OCI-LY1 (cell line): ENCODE results near the gene WNT9A.

ENCODE experiments used
- H2AFZ ChIP-seq: fragments of 200-600 bp; sonication (generic), shearing (Covaris generic); 2 replicates; pipeline ENCODE4 v1.6.0; 2014; ENCODE audit warnings: antibody characterized with exemption, mild to moderate bottlenecking, low read length
- H3F3A ChIP-seq: fragments of 200-600 bp; sonication (generic), shearing (Covaris generic); 2 replicates; pipeline ENCODE4 v1.6.0; 2014; ENCODE audit warnings: mild to moderate bottlenecking, antibody characterized with exemption, low read length, moderate library complexity; ENCODE audit not compliant: insufficient read depth
- H3K27ac ChIP-seq: fragments of 200-600 bp; sonication (generic); 2 replicates; pipeline ENCODE4 v1.5.1; 2014; ENCODE audit warnings: low read length, mixed run types, mild to moderate bottlenecking, low read depth; ENCODE audit not compliant: poor library complexity, severe bottlenecking
- H3K27me3 ChIP-seq: fragments of 200-600 bp; sonication (generic); 2 replicates; pipeline ENCODE4 v1.6.0; 2014; ENCODE audit warnings: antibody characterized with exemption, mild to moderate bottlenecking, low read length, moderate library complexity; ENCODE audit not compliant: insufficient read depth
- H3K36me3 ChIP-seq: fragments of 200-600 bp; sonication (generic); 2 replicates; pipeline ENCODE4 v1.6.1; 2014; ENCODE audit warnings: mild to moderate bottlenecking, antibody characterized with exemption, low read length, moderate library complexity, mixed read lengths; ENCODE audit not compliant: insufficient read depth
- H3K4me1 ChIP-seq: fragments of 200-600 bp; sonication (generic); 2 replicates; pipeline ENCODE4 v1.5.1; 2014; ENCODE audit warnings: mild to moderate bottlenecking, low read length, moderate library complexity; ENCODE audit not compliant: insufficient read depth, severe bottlenecking
- H3K4me2 ChIP-seq: fragments of 200-600 bp; sonication (generic), shearing (Covaris generic); 2 replicates; pipeline ENCODE4 v1.6.1; 2014; ENCODE audit warnings: low read length
- H3K4me3 ChIP-seq: fragments of 200-600 bp; sonication (generic); 2 replicates; pipeline ENCODE4 v1.5.1; 2014; ENCODE audit warnings: low read length, low read depth, mild to moderate bottlenecking, mixed read lengths; ENCODE audit not compliant: poor library complexity, severe bottlenecking
- H3K79me2 ChIP-seq: fragments of 200-600 bp; shearing (Covaris generic); 2 replicates; pipeline ENCODE4 v1.6.1; 2016; ENCODE audit warnings: mixed run types, low read length, mixed read lengths; ENCODE audit not compliant: insufficient read depth
- H3K9ac ChIP-seq: fragments of 200-600 bp; sonication (generic), shearing (Covaris generic); 2 replicates; pipeline ENCODE4 v1.6.1; 2014; ENCODE audit warnings: mild to moderate bottlenecking, low read length, mixed read lengths
- H3K9me2 ChIP-seq: fragments of 200-600 bp; sonication (generic), shearing (Covaris generic); 2 replicates; pipeline ENCODE4 v1.6.1; 2014; ENCODE audit warnings: low read depth, mild to moderate bottlenecking, low read length, mixed read lengths
- H3K9me3 ChIP-seq: fragments of 200-600 bp; shearing (Covaris generic); 2 replicates; pipeline ENCODE4 v1.6.1; 2014; ENCODE audit warnings: low read length, mixed read lengths
- H4K20me1 ChIP-seq: fragments of 200-600 bp; sonication (generic), shearing (Covaris generic); 2 replicates; pipeline ENCODE4 v1.6.0; 2016; ENCODE audit warnings: mild to moderate bottlenecking, low read length; ENCODE audit not compliant: insufficient read depth
- EZH2 ChIP-seq: fragments of 200-600 bp; sonication (generic), shearing (Covaris generic); IDR thresholded peaks from 2 replicates; pipeline ENCODE4 v1.8.0; 2017; ENCODE audit warnings: borderline replicate concordance, mixed run types, mild to moderate bottlenecking, antibody characterized with exemption, low read length, moderate library complexity, mixed read lengths
- TF ChIP-seq, protein P1 (sequence below): fragments of 200-600 bp; sonication (generic), shearing (Covaris generic); IDR thresholded peaks from 2 replicates; pipeline ENCODE4 v1.5.1; 2017; ENCODE audit warnings: mild to moderate bottlenecking, antibody characterized with exemption, low read length, moderate library complexity, mixed read lengths

The WNT9A gene

DNA sequence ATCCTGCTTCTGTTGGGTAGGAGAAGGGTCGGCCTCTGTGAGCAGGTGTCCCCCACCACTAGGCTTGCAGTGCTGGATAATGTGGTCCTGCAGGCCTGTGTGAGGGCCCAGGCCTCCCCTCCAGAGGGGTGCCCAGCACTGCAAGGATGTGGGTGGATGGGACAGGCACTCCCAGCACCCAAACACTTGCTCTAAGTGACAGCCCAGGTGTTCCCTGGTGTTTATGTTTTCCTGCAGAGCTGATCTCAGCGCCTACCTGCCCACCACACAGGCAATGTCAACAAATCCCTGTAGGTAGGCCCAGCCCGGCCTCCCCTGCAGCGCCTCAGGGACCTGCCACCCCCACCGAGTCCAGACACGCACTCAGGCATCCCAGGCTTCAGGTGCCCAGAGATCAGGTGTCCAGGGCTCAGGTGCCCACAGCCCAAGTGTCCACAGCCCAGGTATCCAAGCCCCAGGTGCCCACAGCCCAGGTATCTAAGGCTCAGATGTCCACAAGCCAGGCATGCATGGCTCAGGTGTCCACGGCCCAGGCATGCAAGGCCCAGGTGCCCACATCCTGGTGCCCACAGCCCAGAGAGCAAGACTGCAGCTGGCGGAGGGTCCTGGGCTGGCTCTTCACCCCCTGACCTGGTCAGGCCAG is 59.2 kb downstream of the WNT9A start:
- Histone ChIP-seq H3K36me3 (no peaks in the 10 kb centered on the region), H3F3A (no peaks in the 10 kb centered on the region), H2AFZ (no peak overlapping the region), H3K4me2 (no peak overlapping the region), H3K27me3 (no peaks in the 10 kb centered on the region), H3K4me1 (no peaks in the 10 kb centered on the region), H3K9ac (no peak overlapping the region), H3K4me3 (no peak overlapping the region), H3K9me3 (no peaks in the 10 kb centered on the region), H4K20me1 (no peaks in the 10 kb centered on the region), H3K27ac (no peak overlapping the region), H3K79me2 (no peaks in the 10 kb centered on the region), H3K9me2 (no peaks in the 10 kb centered on the region)
- TF ChIP-seq EZH2: no peak

DNA sequence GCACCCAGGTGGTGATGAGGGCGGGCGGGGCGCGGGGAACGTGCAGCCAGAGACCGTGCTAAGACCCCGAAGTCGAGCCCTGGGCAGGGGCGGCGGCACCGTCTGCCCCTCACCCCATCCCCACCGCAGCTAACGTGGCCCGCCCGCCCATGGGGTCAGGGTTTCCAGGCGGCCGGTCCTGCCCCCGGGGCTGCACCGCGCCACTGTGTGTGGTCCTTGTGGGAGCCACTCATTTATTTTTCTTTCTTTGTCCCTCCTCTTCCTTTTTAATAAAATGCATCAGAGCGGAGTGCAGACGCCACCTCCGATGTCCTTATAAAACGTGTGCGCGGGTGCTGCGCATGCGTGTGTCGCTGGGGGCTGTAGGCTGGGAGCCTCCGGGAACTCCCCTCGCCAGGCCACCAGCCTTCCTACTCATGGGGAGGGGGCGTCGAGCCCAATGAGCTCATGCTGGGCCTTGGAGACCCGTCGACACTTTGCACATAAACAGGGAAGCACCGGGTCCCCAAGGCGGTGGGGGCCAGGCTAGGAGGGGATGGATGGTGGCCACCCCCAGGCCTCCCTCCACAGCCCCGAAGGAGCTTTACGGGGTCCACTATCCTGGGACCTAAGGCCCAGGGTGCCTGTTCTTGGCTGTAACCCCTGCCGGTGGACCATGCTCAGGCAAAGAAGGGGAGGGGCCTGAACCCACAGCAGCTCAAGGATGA is 59.9 kb downstream of the WNT9A start:
- no peak for TF ChIP-seq EZH2
- TF ChIP-seq, protein P1, sequence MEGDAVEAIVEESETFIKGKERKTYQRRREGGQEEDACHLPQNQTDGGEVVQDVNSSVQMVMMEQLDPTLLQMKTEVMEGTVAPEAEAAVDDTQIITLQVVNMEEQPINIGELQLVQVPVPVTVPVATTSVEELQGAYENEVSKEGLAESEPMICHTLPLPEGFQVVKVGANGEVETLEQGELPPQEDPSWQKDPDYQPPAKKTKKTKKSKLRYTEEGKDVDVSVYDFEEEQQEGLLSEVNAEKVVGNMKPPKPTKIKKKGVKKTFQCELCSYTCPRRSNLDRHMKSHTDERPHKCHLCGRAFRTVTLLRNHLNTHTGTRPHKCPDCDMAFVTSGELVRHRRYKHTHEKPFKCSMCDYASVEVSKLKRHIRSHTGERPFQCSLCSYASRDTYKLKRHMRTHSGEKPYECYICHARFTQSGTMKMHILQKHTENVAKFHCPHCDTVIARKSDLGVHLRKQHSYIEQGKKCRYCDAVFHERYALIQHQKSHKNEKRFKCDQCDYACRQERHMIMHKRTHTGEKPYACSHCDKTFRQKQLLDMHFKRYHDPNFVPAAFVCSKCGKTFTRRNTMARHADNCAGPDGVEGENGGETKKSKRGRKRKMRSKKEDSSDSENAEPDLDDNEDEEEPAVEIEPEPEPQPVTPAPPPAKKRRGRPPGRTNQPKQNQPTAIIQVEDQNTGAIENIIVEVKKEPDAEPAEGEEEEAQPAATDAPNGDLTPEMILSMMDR: no peak
- H3K36me3 ChIP-seq: no peaks in the 10 kb centered on the region
- H3K79me2 ChIP-seq: no peaks in the 10 kb centered on the region
- no peaks in the 10 kb centered on the region for H3F3A ChIP-seq
- no peaks in the 10 kb centered on the region for H3K9me3 ChIP-seq
- no peak overlapping the region for H2AFZ ChIP-seq
- no peaks in the 10 kb centered on the region for H3K9me2 ChIP-seq
- H3K27ac ChIP-seq: no peak overlapping the region
- H3K4me3 ChIP-seq: no peak overlapping the region
- no peak overlapping the region for H3K4me2 ChIP-seq
- H3K4me1 ChIP-seq: no peaks in the 10 kb centered on the region
- H3K27me3 ChIP-seq: no peaks in the 10 kb centered on the region
- no peaks in the 10 kb centered on the region for H4K20me1 ChIP-seq
- H3K9ac ChIP-seq: no peak overlapping the region

DNA sequence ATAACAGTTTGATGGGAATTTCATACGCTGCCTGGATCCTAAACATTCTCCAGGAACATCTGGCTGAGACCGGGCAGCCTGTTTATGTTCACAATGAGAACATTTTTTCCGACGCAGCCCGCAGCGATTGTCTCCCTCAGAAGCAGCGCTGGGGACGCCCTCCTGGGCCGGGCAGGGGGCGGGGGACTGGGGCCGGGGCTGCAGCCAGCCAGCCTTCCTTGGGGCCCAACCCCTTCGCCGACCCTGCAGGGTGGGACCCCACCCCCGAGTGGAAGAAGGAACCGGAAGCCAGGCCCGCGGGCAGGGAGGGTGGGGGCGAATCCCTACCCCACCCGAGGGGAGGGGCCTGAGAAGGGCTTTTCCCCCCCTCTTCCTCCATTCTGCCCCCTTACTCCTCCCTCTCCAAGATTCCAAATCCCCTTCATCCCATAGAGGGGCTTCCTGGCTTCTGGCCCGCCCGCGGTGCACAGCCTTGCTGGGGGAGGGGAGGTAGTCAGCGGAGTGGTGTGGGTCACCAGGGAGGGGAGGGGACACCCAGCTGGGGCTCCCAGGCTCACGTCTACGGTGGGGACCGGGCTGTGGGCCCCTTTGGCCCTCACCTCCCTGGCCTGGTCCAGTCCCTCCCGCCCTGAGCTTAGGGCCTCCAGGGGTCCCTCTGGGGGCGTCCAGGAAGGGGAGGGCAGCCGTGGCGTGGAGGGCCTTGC is 60.6 kb downstream of the WNT9A start:
- no peaks in the 10 kb centered on the region for H3K9me2 ChIP-seq
- no peak overlapping the region for H3K27ac ChIP-seq
- no peak overlapping the region for H2AFZ ChIP-seq
- no peak overlapping the region for H3K4me2 ChIP-seq
- H3K9me3 ChIP-seq: no peaks in the 10 kb centered on the region
- H3K4me3 ChIP-seq: no peak overlapping the region
- H4K20me1 ChIP-seq: no peaks in the 10 kb centered on the region
- no peaks in the 10 kb centered on the region for H3K36me3 ChIP-seq
- H3K9ac ChIP-seq: no peak overlapping the region
- H3K27me3 ChIP-seq: no peaks in the 10 kb centered on the region
- H3K4me1 ChIP-seq: no peaks in the 10 kb centered on the region
- TF ChIP-seq, protein P1: no peak
- TF ChIP-seq EZH2: no peak
- no peaks in the 10 kb centered on the region for H3K79me2 ChIP-seq
- H3F3A ChIP-seq: no peaks in the 10 kb centered on the region
